Measurements from ENCODE around the gene STAT3. TPM values are rescaled to one million over a fixed set of nuclear protein-coding genes. Genes with fewer than 3 reads are reported as not detected.
"Not testable (repeated sequence)": the region's sequence is repeated elsewhere in the genome, so short reads cannot be mapped to it uniquely, and the experiment has no call there.

Gene STAT3
- total RNA-seq, 1 donor from 2014 or later: 105 TPM

DNA sequence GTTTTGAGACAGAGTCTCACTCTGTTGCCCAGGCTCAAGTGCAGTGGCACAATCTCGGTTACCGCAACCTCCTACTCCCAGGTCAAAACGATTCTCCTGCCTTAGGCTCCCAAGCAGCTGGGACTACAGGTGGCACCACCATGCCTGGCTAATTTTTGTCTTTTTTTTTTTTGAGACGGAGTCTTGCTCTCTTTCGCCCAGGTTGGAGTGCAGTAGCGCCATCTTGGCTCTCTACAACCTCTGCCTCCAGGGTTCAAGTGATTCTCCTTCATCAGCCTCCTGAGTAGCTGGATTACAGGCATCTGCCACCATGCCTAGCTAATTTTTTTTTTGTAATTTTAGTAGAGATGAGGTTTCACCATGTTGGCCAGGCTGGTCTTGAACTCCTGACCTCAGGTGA, 70.3 kb downstream of the STAT3 start:
- intact Hi-C loops (cut with micrococcal nuclease): not testable (repeated sequence)

DNA sequence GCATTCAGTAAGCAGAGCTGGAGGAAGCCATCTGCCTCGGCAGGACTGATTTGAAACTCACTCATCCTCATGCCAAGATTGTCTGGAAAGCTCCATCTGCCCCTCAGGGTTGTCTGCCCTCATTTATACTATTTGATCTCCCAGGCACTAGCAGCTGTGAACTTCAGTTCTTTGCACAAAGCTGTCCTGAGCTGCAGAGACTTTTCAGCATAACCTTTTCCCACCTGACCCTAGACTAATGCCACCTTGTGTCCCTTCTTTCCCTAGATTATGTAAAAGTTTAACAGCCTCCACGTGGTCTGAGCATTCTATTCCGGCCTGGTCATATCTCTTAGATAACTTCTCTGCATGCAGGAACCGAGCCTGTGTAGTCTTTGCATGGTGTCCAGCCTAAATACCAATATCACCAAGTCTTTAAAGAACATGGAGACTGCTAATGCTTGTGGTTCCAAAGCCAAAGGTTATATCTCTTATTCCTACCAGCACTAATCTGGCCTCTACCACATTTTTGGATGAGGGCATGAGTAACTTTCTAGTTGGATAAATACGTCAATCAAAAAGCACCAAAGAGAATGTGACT, 70.9 kb downstream of the STAT3 start:
- intact Hi-C loops (cut with micrococcal nuclease): no loop called here

DNA sequence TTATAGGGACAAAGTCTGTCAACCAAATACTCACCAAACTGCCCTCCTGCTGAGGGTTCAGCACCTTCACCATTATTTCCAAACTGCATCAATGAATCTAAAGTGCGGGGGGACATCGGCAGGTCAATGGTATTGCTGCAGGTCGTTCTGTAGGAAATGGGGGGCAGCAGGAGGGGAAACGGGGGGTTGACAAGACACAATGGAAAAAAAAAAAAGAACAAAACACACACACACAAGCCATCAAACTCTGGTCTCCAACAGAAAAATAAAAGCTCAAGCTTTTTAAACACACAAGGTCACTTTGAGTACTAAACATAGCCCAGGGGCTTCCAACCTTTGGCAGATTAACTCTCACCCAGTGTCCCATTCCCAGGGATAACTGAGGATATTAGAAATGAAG, 71.5 kb downstream of the STAT3 start:
- intact Hi-C loops (cut with micrococcal nuclease): no loop called here

DNA sequence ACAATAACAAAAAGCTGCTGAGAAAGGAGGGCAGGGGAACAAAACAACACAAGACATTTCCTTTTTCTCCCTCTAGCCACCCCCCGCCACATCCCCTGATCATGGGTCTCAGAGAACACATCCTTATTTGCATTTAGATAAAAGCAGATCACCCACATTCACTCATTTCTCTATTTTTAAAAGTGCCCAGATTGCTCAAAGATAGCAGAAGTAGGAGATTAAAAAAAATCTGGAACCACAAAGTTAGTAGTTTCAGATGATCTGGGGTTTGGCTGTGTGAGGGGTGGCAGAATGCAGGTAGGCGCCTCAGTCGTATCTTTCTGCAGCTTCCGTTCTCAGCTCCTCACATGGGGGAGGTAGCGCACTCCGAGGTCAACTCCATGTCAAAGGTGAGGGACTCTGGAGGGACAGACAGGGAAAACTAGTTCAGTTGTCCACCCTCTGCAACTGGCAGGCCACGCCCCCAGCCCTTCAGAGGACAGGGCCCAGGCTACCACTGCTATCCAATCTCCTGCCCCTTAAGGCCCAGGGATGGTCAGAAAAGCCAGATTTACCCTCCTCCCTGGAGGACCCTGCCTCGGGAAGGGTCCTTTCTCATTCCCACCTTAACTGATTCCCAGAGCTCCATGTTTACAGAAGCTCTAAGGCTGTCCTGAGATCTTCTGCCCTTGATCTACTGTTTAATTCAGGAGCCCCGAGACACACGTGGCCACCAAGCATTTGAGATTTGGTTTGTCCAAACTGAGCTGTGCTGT, 72.7 kb downstream of the STAT3 start:
- intact Hi-C loops (cut with micrococcal nuclease): no loop called here

DNA sequence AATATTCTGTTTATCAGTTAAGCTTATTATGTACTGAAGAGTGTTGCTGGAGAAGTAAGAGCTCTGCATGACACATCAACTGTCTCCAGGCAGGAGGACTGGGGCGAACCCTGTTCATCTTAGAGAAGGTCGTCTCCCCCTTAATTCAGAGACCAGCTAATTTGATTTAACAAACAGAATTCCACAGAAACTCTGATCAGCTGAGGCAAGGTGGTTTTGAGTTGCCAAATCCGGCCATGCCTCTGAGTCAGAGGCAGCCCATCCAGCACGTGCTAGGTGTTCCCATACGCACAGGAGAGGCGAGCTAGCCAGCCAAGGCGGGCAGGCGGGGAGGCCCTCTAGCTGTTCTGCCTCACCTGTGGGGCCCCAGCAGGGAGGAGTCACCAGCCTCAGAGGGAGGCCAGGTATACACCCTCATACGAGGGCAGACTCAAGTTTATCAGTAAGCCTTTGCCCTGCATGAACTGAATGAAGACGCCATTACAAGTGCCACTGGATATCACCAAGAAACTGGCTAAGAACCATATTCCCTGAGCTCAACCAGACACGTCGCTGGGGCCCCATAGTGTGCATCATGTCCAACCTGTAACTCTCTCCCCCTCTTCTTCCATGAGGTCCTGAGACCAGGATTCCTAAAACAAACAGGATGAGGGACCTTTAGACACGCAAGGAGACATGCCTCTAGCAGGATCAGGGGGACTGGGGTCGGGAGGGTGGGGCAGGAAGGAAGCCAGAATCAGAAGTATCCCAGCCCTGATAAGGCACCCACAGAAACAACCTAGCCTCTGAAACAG, 74.3 kb downstream of the STAT3 start:
- intact Hi-C loops (cut with micrococcal nuclease): no loop called here

DNA sequence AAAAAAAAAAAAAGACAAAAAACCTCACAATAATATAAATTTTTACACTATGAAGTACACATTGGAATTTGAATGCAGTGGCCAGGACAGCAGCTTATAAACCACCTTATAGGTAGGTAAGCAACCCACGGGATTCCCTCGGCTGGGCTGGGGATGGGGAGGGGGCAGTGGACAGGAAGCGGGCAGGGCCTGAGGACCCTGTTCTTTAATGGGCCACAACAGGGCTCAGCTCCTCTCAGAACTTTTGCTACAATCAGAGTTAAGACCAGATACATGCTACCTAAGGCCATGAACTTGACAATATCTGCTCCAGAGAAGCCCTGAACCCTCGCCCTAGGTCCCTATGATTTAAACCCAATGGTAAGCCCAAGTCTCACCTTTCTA, 74.9 kb downstream of the STAT3 start:
- intact Hi-C loops (cut with micrococcal nuclease): no loop called here

DNA sequence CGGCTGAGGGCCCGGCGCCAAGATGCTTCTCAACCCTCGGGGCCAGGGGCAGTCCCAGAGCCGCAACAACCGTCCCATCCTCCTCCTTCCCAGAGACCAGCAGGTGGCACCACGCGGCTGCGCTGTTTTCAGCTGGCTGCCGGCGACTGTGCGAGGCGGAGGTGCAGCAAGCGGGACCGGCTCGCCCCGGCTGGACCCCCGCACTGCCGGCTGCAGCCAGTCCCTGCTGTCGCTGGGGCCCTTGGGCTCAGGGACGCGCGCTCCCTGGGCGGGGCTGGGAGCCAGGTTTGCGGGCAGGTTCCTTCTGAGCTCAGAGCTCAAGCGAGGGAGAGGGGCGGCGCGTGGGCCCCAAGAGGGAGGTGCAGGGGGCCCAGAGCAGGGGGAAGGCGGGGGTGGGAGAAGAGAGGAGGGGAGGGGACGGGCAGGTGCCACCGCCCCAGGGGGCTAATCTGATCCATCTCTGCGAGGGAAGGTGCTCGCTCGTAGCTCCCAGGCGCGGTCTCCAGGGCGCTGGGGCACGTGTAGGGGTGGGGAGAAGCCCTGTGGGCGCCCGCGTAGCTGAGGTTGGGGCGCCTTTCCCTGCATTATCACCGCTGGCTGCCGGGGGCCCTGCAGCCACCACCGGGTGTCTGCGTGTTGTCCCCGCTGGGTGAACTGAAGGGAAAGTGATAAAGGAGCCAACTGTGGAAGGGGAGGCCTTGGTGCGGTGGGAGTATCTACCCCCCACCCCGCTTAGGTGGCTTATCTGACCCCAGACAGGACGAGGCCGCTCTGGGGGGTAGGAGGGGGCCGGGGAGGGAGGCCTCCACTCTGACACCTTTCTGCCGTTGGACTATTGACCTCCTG, 75.7 kb downstream of the STAT3 start:
- intact Hi-C loops (cut with micrococcal nuclease): no loop called here

DNA sequence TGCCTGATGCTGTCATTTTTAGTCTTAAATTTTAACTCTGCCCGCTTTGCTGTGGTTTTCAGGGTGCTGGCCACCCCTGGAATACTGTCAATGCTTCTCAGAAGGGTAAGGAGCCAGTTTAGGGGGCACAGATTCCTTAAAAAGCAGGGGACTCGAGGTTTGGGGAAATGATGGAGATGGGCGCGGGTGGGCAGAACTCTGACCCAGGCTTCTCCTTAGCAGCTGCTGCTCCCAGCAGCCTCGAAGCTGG, 76.3 kb downstream of the STAT3 start:
- intact Hi-C loops (cut with micrococcal nuclease): no loop called here

DNA sequence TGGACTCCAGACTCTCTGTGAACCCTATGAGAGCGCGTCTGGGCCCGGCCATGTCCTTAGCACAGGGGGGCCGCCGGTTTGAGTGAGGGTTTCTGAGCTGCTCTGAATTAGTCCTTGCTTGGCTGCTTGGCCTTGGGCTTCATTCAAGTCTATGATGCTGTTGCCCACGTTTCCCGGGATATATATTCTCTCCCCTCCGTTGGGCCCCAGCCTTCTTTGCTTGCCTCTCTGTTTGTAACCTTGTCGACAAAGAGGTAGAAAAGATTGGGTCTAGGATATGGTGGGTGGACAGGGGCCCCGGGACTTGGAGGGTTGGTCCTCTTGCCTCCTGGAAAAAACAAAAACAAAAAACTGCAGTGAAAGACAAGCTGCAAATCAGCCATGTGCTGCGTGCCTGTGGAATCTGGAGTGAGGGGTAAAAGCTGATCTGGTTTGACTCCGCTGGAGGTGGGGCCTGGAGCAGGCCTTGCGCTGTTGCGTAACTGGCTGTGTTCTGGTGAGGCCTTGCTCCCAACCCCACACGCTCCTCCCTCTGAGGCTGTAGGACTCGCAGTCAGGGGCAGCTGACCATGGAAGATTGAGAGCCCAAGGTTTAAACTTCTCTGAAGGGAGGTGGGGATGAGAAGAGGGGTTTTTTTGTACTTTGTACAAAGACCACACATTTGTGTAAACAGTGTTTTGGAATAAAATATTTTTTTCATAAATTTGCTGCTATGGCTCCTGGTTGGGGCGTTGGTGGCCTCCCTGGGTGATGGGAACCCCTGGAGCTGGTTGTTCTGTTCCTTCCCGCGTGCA, 76.8 kb downstream of the STAT3 start:
- intact Hi-C loops (cut with micrococcal nuclease): no loop called here

DNA sequence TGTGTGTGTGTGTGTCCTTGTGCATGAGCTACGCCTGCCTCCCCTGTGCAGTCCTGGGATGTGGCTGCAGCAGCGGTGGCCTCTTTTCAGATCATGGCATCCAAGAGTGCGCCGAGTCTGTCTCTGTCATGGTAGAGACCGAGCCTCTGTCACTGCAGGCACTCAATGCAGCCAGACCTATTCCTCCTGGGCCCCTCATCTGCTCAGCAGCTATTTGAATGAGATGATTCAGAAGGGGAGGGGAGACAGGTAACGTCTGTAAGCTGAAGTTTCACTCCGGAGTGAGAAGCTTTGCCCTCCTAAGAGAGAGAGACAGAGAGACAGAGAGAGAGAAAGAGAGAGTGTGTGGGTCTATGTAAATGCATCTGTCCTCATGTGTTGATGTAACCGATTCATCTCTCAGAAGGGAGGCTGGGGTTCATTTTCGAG, 77.4 kb downstream of the STAT3 start:
- intact Hi-C loops (cut with micrococcal nuclease): no loop called here

DNA sequence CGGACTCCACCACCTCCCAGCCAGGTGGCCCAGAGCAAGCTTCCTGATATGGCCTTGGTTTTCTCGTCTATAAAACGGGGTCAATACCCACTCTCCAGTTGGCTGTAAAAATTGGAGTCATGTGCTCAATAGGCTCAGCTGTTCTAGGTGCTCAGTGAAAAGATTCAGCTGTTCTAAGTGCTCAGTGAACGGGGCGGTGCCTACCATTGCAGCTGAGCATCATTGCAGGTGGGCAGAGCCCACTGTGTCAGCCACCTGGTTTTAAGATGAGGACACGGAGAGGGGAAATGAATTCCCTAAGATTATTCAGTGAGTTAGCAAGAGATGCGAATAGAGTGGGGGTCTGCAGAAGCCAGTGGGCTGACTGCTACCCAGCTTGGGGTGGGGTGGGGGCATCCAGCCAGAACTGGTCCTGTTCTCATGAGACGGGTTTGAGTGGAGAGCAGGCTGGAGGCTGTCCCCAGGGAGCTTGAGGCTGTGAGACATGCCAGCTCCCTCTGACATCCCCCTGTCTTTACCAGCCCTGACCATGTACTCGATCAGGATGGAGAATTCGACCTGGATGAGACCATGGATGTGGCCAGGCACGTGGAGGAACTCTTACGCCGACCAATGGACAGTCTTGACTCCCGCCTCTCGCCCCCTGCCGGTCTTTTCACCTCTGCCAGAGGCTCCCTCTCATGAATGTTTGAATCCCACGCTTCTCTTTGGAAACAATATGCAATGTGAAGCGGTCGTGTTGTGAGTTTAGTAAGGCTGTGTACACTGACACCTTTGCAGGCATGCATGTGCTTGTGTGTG, 78.1 kb downstream of the STAT3 start:
- intact Hi-C loops (cut with micrococcal nuclease): no loop called here

DNA sequence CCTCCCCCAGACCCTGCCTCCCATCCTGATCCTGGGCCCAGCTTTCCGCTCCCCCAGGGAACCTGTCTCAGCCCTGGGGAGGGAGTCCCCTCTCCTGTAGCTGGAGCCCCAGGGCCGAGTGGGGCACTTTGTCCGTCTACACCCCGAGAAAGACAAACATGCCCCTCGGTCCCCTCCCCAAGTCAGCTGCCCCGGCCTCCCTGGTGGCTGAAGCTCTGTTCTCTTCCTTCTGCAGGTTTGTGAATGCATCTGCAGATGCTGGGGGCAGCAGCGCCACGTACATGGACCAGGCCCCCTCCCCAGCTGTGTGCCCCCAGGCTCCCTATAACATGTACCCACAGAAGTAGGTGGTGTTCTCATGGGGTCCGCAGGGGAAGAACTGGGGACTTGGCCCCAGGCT, 79.1 kb downstream of the STAT3 start:
- intact Hi-C loops (cut with micrococcal nuclease): no loop called here

DNA sequence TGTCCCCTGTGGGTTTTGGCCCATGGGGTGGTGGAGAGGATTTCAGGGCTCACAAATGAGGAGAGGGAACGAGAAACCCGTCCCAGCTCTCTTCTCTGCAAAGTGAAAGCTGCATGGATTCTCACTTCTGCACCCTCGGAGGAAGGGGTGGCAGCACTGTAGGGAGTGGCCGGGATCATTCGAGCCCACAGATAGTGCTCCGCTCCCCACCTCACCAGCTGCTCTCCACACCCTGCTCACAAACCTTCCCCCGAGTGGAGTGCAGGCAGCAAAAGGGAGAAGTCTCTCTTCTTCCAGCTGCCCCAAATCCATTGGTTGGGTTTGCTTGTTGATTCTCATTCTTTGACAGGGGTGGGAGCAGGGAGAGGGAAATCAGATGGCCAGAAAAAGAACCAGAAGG, 79.8 kb downstream of the STAT3 start:
- intact Hi-C loops (cut with micrococcal nuclease): no loop called here

DNA sequence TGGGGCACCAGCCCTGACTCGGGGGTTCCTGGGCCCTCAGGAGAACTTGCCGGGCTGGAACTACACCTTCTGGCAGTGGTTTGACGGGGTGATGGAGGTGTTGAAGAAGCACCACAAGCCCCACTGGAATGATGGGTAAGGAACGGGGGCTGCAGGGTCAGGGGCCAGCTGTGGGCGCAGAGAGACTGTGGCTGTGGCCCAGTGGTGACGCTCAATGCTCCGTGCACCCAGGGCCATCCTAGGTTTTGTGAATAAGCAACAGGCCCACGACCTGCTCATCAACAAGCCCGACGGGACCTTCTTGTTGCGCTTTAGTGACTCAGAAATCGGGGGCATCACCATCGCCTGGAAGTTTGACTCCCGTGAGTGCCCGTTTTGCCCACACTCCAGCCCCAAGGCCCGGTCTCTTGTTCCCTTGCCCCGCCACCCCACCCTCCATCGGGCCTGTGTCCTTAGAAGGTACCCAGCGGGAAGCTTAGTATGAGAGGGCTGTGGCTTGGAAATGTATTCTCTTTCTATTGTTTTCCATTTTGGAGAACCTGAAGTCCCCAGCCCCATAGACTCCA, 80.8 kb downstream of the STAT3 start:
- intact Hi-C loops (cut with micrococcal nuclease): no loop called here

DNA sequence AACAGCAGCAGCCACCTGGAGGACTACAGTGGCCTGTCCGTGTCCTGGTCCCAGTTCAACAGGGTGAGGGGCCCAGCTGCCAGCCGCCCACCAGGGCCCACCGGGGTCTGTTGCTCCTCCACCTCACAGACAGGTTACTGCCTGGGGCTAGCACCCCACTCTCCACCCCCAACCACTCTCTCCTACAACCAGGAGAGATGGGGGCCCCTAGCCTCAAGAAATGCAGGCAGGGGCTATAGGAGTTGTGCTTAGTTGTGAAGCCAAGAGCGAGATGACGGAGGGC, 81.9 kb downstream of the STAT3 start:
- intact Hi-C loops (cut with micrococcal nuclease): no loop called here

DNA sequence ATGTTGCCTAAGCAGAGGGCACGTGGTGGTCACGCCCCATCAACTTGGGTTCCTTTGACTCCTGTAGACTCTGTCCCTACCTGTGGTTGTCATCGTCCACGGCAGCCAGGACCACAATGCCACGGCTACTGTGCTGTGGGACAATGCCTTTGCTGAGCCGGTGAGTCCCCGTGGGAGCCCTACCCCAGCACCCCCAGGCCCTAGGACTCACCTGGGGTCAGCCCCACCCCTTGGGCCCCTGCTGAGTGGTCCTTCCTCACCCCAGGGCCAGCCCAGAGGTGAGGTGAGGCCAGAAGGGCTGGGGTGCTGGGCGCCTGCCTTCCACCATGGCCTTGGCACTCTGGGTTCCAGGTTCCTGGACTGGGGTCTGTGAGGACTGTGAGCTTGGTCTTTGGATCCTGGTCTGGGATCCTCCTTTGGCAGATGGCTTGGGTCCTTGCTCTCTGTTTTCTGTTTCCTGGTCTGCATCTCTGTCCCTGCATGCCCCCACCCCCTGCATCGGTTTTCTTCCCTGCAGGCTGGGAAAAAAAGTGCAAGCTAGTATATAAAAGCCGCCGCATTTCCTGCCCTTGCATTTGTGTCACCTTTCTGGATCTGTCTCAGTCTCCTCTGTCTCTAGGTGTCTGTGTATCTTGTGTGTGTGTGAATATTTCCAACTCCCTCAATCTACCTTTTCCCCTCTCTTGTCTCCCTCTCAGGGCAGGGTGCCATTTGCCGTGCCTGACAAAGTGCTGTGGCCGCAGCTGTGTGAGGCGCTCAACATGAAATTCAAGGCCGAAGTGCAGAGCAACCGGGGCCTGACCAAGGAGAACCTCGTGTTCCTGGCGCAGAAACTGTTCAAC, 82.5 kb downstream of the STAT3 start:
- intact Hi-C loops (cut with micrococcal nuclease): no loop called here

DNA sequence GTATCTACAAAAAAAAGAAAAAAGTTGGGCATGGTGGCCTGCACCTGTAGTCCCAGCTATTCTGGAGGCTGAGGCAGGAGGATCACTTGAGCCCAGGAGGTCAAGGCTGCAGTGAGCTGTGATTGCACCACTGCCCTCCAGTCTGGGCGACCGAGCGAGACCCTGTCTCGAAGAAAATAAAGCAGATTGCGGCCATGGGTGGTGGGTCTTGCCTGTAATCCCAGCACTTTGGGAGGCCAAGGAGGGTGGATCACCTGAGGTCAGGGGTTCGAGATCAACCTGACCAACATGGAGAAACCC, 83.3 kb downstream of the STAT3 start:
- intact Hi-C loops (cut with micrococcal nuclease): not testable (repeated sequence)

DNA sequence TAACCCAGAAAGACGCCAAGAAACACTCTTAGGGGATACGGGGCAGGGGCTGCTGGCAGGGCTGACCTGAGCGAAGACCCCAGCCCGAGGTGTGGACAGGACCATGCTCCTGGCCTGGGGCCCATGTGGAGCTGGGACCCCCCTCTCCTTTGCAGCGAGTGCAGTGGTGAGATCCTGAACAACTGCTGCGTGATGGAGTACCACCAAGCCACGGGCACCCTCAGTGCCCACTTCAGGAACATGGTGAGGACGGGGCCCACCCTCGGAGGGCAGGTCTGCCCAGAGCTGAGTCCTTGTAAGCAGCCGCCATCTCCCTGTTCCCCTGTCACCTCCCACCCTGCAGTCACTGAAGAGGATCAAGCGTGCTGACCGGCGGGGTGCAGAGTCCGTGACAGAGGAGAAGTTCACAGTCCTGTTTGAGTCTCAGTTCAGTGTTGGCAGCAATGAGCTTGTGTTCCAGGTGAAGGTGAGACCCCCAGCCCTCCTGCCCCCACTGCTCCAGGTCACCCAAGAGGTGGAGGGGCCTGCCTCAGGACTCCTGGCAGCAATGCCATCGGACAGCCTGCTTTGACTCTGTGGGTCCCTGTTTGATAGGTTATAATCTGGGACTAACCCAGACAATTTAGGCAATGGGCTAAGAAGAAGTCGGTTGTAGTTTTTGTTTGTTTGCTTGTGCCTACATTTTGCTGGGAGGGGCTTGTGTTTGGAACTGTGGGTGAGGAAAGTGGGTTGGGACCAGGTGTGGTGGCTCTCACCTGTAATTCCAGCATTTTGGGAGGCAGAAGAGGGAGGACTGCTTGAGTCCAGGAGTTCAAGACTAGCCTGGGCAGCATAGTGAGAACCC, 83.8 kb downstream of the STAT3 start:
- intact Hi-C loops (cut with micrococcal nuclease): no loop called here

DNA sequence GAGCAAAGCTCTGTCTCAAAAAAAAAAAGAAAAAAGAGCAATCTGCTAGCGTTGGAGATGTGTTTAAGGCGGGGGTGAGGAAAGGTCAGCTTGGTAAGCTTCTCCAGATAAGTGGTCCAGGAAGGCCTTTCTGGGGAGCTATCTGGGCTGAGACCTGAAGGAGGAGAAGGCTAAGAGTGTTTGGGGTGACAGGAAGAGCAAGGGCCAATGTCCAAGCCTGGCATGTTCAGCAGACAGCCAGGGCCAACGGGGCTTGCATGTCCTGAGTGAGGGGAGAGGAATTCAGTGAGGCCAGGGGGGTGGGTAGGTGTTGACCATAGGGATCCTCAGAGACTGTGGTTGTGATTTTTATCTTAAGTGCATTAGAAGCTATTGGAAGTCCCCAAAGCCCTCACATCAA, 84.5 kb downstream of the STAT3 start:
- intact Hi-C loops (cut with micrococcal nuclease): no loop called here
